Panc1 (cell line): ENCODE results near the gene SH3BP2. TPM values are rescaled to one million over a fixed set of nuclear protein-coding genes. Genes with fewer than 3 reads are reported as not detected.

Source experiments
- ATAC-seq: fragments of 200-7000 bp; cut with Tn5 transposase; 2 replicates; pipeline ENCODE4 v1.9.1; 2020; ENCODE audit warnings: mild to moderate bottlenecking, moderate library complexity
- BruUV-seq: library from RNA; stranded (reverse); fragments of 400-500 nt; replicated peaks from 2 replicates; lab custom pipeline; 2021; lab: Mats Ljungman, UMichigan
- CTCF ChIA-PET: fragments of 300-600 bp; sonication (Branson Sonifier 250); formaldehyde crosslinking; loops from one replicate; lab custom pipeline; 2022; ENCODE audit warnings: antibody characterized with exemption; lab: Charles Lee
- POLR2A ChIA-PET: fragments of 300-600 bp; sonication (Branson Sonifier 250); formaldehyde crosslinking; loops from one replicate; lab custom pipeline; 2022; ENCODE audit warnings: antibody characterized with exemption; lab: Charles Lee
- DNase-seq: peaks from one replicate; pipeline ENCODE4 v3.0.0-alpha.2; 2010; ENCODE audit warnings: low read depth, low spot score
- H3K27ac ChIP-seq: 2 replicates; pipeline ENCODE4 v1.5.1; 2011; ENCODE audit warnings: mild to moderate bottlenecking, low read length, inconsistent platforms
- H3K27me3 ChIP-seq: fragments of 200-500 bp; sonication (Bioruptor generic); 2 replicates; pipeline ENCODE4 v1.6.0; 2014; ENCODE audit warnings: low read length, inconsistent platforms; ENCODE audit not compliant: control insufficient read depth, insufficient read depth
- H3K36me3 ChIP-seq: fragments of 200-500 bp; sonication (Bioruptor generic); 2 replicates; pipeline ENCODE4 v1.5.1; 2014; ENCODE audit warnings: inconsistent platforms, mild to moderate bottlenecking, low read length, moderate library complexity; ENCODE audit not compliant: control insufficient read depth, insufficient read depth
- H3K4me1 ChIP-seq: 2 replicates; pipeline ENCODE4 v1.5.1; 2011; ENCODE audit warnings: inconsistent platforms, mild to moderate bottlenecking, low read length, moderate library complexity; ENCODE audit not compliant: control insufficient read depth, insufficient read depth
- H3K4me3 ChIP-seq, 2 experiments: 2 replicates each; pipeline ENCODE4 v1.5.1; 2011 to 2012; ENCODE audit warnings: low read depth in 2 of 2, low read length in 2 of 2, mild to moderate bottlenecking in 2 of 2, inconsistent platforms in 1 of 2, moderate library complexity in 1 of 2
- H3K9me3 ChIP-seq: fragments of 200-500 bp; sonication (Bioruptor generic); 2 replicates; pipeline ENCODE4 v1.5.1; 2014; ENCODE audit warnings: low read depth, mild to moderate bottlenecking, inconsistent platforms, low read length, moderate library complexity; ENCODE audit not compliant: control insufficient read depth, insufficient read depth
- CTCF ChIP-seq: fragments of 450-650 bp; IDR thresholded peaks from 2 replicates; pipeline ENCODE4 v1.5.1; 2017; ENCODE audit warnings: mild to moderate bottlenecking
- POLR2AphosphoS5 ChIP-seq: IDR thresholded peaks from 2 replicates; pipeline ENCODE4 v1.6.1; 2012; ENCODE audit warnings: mild to moderate bottlenecking, low read depth, low read length, moderate library complexity
- REST ChIP-seq, 2 experiments: IDR thresholded peaks; 2 replicates each; pipeline ENCODE4 v1.6.1; 2011 to 2012; ENCODE audit warnings: low read depth in 2 of 2, control low read depth in 1 of 2, low read length in 1 of 2, mild to moderate bottlenecking in 1 of 2, moderate library complexity in 1 of 2; ENCODE audit not compliant: insufficient read depth in 1 of 2
- SIN3A ChIP-seq: IDR thresholded peaks from 2 replicates; pipeline ENCODE4 v1.6.1; 2012; ENCODE audit warnings: low read depth, mild to moderate bottlenecking, low read length, moderate library complexity, borderline replicate concordance; ENCODE audit not compliant: insufficient read depth
- TCF7L2 ChIP-seq: IDR thresholded peaks from 2 replicates; pipeline ENCODE4 v1.6.1; 2011; ENCODE audit warnings: mild to moderate bottlenecking, low read depth, low read length, inconsistent platforms
- in situ Hi-C: cut with HindIII; loops from 2 replicates; pipeline ENCODE4 v1.10.0; 2016; ENCODE audit warnings: low sequenced_read_pairs, low pct_unique_long_range_greater_than_20kb
- intact Hi-C: fragments of 100-400 bp; cut with micrococcal nuclease; formaldehyde crosslinking; loops from one replicate; pipeline ENCODE4 v1.10.0; 2022; ENCODE audit not compliant: unreplicated experiment
- total RNA-seq: library from RNA; stranded (reverse); gene quantifications from one replicate; pipeline ENCODE4 v1.2.1, GENCODE V29; 2021; ENCODE audit not compliant: unreplicated experiment

Gene SH3BP2
- total RNA-seq, 1 experiment from 2014 or later: 93.4 TPM

DNA sequence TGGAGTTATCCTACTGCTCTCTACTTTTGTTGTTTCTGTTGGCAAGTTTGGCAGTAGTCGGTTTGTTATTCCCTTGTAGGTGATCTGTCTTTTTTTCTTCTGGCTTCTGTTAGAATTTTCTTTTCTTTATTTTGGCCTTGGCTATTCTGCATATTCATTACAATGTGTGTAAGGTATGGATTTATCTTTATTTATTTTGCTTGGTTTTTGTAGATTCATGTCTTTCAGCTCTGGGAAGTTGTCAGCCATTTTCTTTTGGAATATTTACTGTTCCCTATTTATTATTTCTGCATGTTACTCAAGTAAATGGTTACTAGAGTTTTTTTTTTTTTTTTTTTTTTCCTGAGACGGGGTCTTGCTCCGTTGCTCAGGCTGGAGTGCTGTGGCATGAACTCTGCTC, 63.4 kb downstream of the SH3BP2 start:
- Histone ChIP-seq H3K4me3 (no peak overlapping the region), H3K27me3 (no peaks in the 10 kb centered on the region), H3K4me1 (peaks cover 24% of the 10 kb centered on the region), H3K36me3 (no peaks in the 10 kb centered on the region; the same call in 1 of the 2 replicates), H3K27ac (no peak overlapping the region), H3K9me3 (no peaks in the 10 kb centered on the region)
- no peak for ATAC-seq
- no peak for TF ChIP-seq SIN3A
- BruUV-seq: no TSS peak
- ChIA-PET POLR2A (no interaction called here), CTCF (no interaction called here)
- DNase-seq: no peak
- intact Hi-C loops: no loop called here
- in situ Hi-C loops: no loop called here

DNA sequence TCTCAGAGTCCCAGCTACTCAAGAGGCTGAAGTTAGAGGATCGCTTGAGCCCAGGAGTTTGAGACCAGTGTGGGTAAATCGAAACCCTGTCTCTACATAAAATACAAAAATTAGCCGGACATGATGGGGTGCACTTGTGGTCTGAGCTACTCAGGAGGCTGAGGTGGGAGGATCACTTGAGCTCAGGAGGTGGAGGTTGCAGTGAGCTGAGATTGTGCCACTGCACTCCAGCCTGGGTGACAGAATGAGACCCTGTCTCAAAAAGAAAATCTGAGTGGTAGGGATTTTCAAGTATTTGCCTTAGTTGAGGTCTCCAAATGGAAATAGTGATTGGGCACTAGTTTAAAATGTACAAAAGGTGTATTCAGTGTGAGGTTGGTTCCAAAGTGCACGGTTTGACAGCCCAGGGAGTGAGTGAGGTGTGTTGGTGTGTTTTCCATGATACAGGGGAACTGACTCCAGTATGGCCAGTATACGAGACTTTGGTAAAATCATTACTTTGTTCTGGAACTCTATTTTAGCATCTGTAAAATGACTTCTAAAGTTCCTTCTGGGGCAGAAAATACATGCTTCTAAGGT, 64.6 kb downstream of the SH3BP2 start:
- Histone ChIP-seq H3K27ac (no peak overlapping the region), H3K9me3 (no peaks in the 10 kb centered on the region), H3K27me3 (no peaks in the 10 kb centered on the region), H3K4me3 (no peak overlapping the region), H3K36me3 (no peaks in the 10 kb centered on the region; the same call in 1 of the 2 replicates), H3K4me1 (peaks cover 32% of the 10 kb centered on the region)
- in situ Hi-C loops: no loop called here
- no TSS peak for BruUV-seq
- DNase-seq (no peak), ATAC-seq (no peak)
- intact Hi-C loops: no loop called here
- TF ChIP-seq POLR2AphosphoS5 (no peak), SIN3A (no peak), TCF7L2 (no peak), REST (IDR thresholded peaks at IDR 0.05; ENCODE audit: insufficient read depth in 1 of 2, low read depth in 2 of 2, low read length in 1 of 2) (no peak)
- POLR2A ChIA-PET: no interaction called here
- CTCF ChIA-PET: no interaction called here

GRCh38 chr4:2858451-2859217, 65.7 kb downstream of the SH3BP2 start:
- BruUV-seq: TSS peak; percentile 18
- H3K4me1 ChIP-seq: peaks cover 38% of the 10 kb centered on the region
- POLR2A ChIA-PET: interaction anchor here (0.5 kb wide), 1 partner anchor 199 kb away, joined by 3 read pairs; no protein-coding TSS in a partner anchor
- no peaks in the 10 kb centered on the region; the same call in 1 of the 2 replicates for H3K36me3 ChIP-seq
- TF ChIP-seq REST (IDR thresholded peaks at IDR 0.05; ENCODE audit: insufficient read depth in 1 of 2, low read depth in 2 of 2, low read length in 1 of 2) (no peak), SIN3A (no peak), POLR2AphosphoS5 (no peak), CTCF (no peak), TCF7L2 (no peak)
- DNase-seq: no peak
- intact Hi-C loops (no loop called here), in situ Hi-C loops (no loop called here)
- no peak overlapping the region for H3K4me3 ChIP-seq
- no peaks in the 10 kb centered on the region for H3K27me3 ChIP-seq
- CTCF ChIA-PET: no interaction called here
- no peak for ATAC-seq
- no peak overlapping the region for H3K27ac ChIP-seq
- H3K9me3 ChIP-seq: no peaks in the 10 kb centered on the region
